Neuronal stem cell (in vitro differentiated cells): Measurements from ENCODE around the gene LAD1.

ENCODE experiments used
- DNase-seq: peaks from one replicate; pipeline ENCODE4 v3.0.0-alpha.2; 2013; ENCODE audit warnings: low spot score
- H2AFZ ChIP-seq: one replicate; pipeline ENCODE4 v1.6.1; 2013; ENCODE audit warnings: mild to moderate bottlenecking, low read length, inconsistent platforms
- H2AK5ac ChIP-seq: 2 replicates; pipeline ENCODE4 v1.6.1; 2013; ENCODE audit warnings: low read depth, mild to moderate bottlenecking, inconsistent platforms, low read length, moderate library complexity, mixed read lengths
- H2BK120ac ChIP-seq: 2 replicates; pipeline ENCODE4 v1.6.1; 2013; ENCODE audit warnings: low read depth, mild to moderate bottlenecking, inconsistent platforms, low read length, moderate library complexity, mixed read lengths
- H2BK12ac ChIP-seq: one replicate; pipeline ENCODE4 v1.6.1; 2013; ENCODE audit warnings: low read length, inconsistent platforms
- H2BK15ac ChIP-seq: 2 replicates; pipeline ENCODE4 v1.6.1; 2013; ENCODE audit warnings: mild to moderate bottlenecking, low read length, inconsistent platforms, mixed read lengths
- H2BK5ac ChIP-seq: one replicate; pipeline ENCODE4 v1.6.1; 2013; ENCODE audit warnings: inconsistent platforms, mild to moderate bottlenecking, low read length, moderate library complexity
- H3K14ac ChIP-seq: one replicate; pipeline ENCODE4 v1.6.1; 2013; ENCODE audit warnings: low read length, inconsistent platforms
- H3K18ac ChIP-seq: 2 replicates; pipeline ENCODE4 v1.6.1; 2013; ENCODE audit warnings: low read length, inconsistent platforms
- H3K23ac ChIP-seq: 2 replicates; pipeline ENCODE4 v1.6.1; 2013; ENCODE audit warnings: low read depth, mild to moderate bottlenecking, mixed read lengths, low read length, inconsistent platforms; ENCODE audit not compliant: poor library complexity
- H3K27ac ChIP-seq: replicated peaks from 3 replicates; pipeline ENCODE4 v1.5.1; 2013; ENCODE audit warnings: low read length, inconsistent platforms
- H3K27me3 ChIP-seq, 3 experiments: 2 replicates each; pipeline ENCODE4 v1.6.1; 2013; ENCODE audit warnings: low read length in 3 of 3, mild to moderate bottlenecking in 2 of 3, inconsistent platforms in 1 of 3, low read depth in 1 of 3, mixed read lengths in 1 of 3, moderate library complexity in 1 of 3; ENCODE audit not compliant: control insufficient read depth in 3 of 3, insufficient read depth in 3 of 3
- H3K36me3 ChIP-seq, 2 donors: replicated peaks in 1 of 2; 2 replicates each; pipeline ENCODE4 v1.6.1; 2013; ENCODE audit warnings: low read length in 2 of 2; ENCODE audit not compliant: control insufficient read depth in 2 of 2, insufficient read depth in 2 of 2
- H3K4ac ChIP-seq: 2 replicates; pipeline ENCODE4 v1.6.1; 2013; ENCODE audit warnings: inconsistent platforms, mild to moderate bottlenecking, low read length, moderate library complexity
- H3K4me1 ChIP-seq, 2 donors: 1 replicate in 1 of 2; 2 replicates in 1 of 2; pipeline ENCODE4 v1.6.1; 2013; ENCODE audit warnings: low read length in 2 of 2, low read depth in 1 of 2; ENCODE audit not compliant: control insufficient read depth in 2 of 2, insufficient read depth in 1 of 2
- H3K4me2 ChIP-seq: one replicate; pipeline ENCODE4 v1.6.1; 2013; ENCODE audit warnings: mild to moderate bottlenecking, low read length, inconsistent platforms; ENCODE audit not compliant: insufficient read depth, poor library complexity, severe bottlenecking
- H3K4me3 ChIP-seq, 2 donors: 2 replicates each; pipeline ENCODE4 v1.5.1; 2013; ENCODE audit warnings: low read length in 2 of 2, mild to moderate bottlenecking in 2 of 2, inconsistent platforms in 1 of 2, moderate library complexity in 1 of 2
- H3K79me1 ChIP-seq: one replicate; pipeline ENCODE4 v1.6.1; 2013; ENCODE audit warnings: low read depth, mild to moderate bottlenecking, inconsistent platforms, low read length, moderate library complexity
- H3K9ac ChIP-seq: one replicate; pipeline ENCODE4 v1.6.1; 2013; ENCODE audit warnings: mild to moderate bottlenecking, low read depth, low read length, inconsistent platforms; ENCODE audit not compliant: poor library complexity
- H3K9me3 ChIP-seq, 2 donors: replicated peaks in 1 of 2; 2 replicates each; pipeline versions ENCODE3 to v1.6.1; 2013; ENCODE audit warnings: low read length in 2 of 2, mild to moderate bottlenecking in 2 of 2, inconsistent platforms in 1 of 2, low read depth in 1 of 2, mixed read lengths in 1 of 2, moderate library complexity in 1 of 2; ENCODE audit not compliant: control insufficient read depth in 2 of 2, insufficient read depth in 1 of 2
- H4K8ac ChIP-seq: one replicate; pipeline ENCODE4 v1.6.1; 2013; ENCODE audit warnings: low read depth, mild to moderate bottlenecking, inconsistent platforms, low read length, moderate library complexity
- H4K91ac ChIP-seq: one replicate; pipeline ENCODE4 v1.6.1; 2013; ENCODE audit warnings: low read length, low read depth, mild to moderate bottlenecking, inconsistent platforms; ENCODE audit not compliant: poor library complexity
- WGBS, 2 donors: extraction: QIAGEN DNeasy Blood & Tissue Kit; methylation state at CpG; one replicate each; pipeline ENCODE4 v1.1.7; 2013; ENCODE audit warnings: missing lambda C conversion rate in 2 of 2, mixed read lengths in 1 of 2; ENCODE audit not compliant: insufficient read length in 2 of 2, insufficient replicate concordance in 1 of 2; ENCODE audit errors: extremely low coverage in 2 of 2; 5-methylcytosine and 5-hydroxymethylcytosine counted together

LAD1 gene

GRCh38 chr1:201397675-201398074, 1.4 kb downstream of the LAD1 start:
- no peak overlapping the region for H2BK120ac ChIP-seq
- H3K9me3 ChIP-seq: no peaks in the 10 kb centered on the region
- H3K4me2 ChIP-seq: no peak overlapping the region
- H3K23ac ChIP-seq: no peak overlapping the region
- H2AFZ ChIP-seq: no peak overlapping the region
- H3K36me3 ChIP-seq: no peaks in the 10 kb centered on the region
- DNase-seq: no peak
- no peak overlapping the region for H3K4me3 ChIP-seq
- no peak overlapping the region for H3K9ac ChIP-seq
- H4K91ac ChIP-seq: no peak overlapping the region
- H3K4me1 ChIP-seq: no peaks in the 10 kb centered on the region
- no peaks in the 10 kb centered on the region for H3K79me1 ChIP-seq
- H3K18ac ChIP-seq: no peak overlapping the region
- H3K4ac ChIP-seq: no peak overlapping the region
- H2BK12ac ChIP-seq: no peak overlapping the region
- H2BK15ac ChIP-seq: no peak overlapping the region
- no peak overlapping the region for H2BK5ac ChIP-seq
- peak overlapping the region; percentile 73 for H3K14ac ChIP-seq
- peaks cover 10 to 92% (median 36%) of the 10 kb centered on the region in 3 experiments for H3K27me3 ChIP-seq
- H4K8ac ChIP-seq: no peak overlapping the region
- peak overlapping the region; percentile 67 for H2AK5ac ChIP-seq
- no CpG with 5 or more reads among the region's 2 CpGs for WGBS, 2 donors
- H3K27ac ChIP-seq: no peak overlapping the region

- Histone ChIP-seq H3K4ac (no peak overlapping the region), H4K8ac (no peak overlapping the region), H3K4me1 (no peaks in the 10 kb centered on the region), H3K36me3 (no peaks in the 10 kb centered on the region), H3K9me3 (no peaks in the 10 kb centered on the region), H2BK12ac (no peak overlapping the region), H2AFZ (no peak overlapping the region), H3K4me3 (no peak overlapping the region), H3K23ac (no peak overlapping the region), H3K27me3 (peaks cover 10 to 89% (median 35%) of the 10 kb centered on the region in 3 experiments), H3K79me1 (no peaks in the 10 kb centered on the region), H2BK15ac (peak overlapping the region; percentile 40), H2AK5ac (peak overlapping the region; percentile 35), H2BK120ac (no peak overlapping the region), H3K27ac (no peak overlapping the region), H3K14ac (no peak overlapping the region), H3K18ac (peak overlapping the region; percentile 49), H2BK5ac (no peak overlapping the region), H4K91ac (no peak overlapping the region), H3K4me2 (no peak overlapping the region), H3K9ac (peak overlapping the region; percentile 40)
- DNase-seq: no peak
- WGBS, 2 donors: no CpG with 5 or more reads among the region's 10 CpGs
Observed at GRCh38 chr1:201396861-201397464, 2.2 kb downstream of the LAD1 start.

GRCh38 chr1:201395936-201396335, 3.2 kb downstream of the LAD1 start:
- H3K27me3 ChIP-seq: peaks cover 10 to 85% (median 28%) of the 10 kb centered on the region in 3 experiments
- whole genome bisulfite sequencing, 2 donors: no CpG with 5 or more reads among the region's 4 CpGs

GRCh38 chr1:201394591-201394990, 4.5 kb downstream of the LAD1 start:
- H2BK15ac ChIP-seq: no peak overlapping the region
- no peaks in the 10 kb centered on the region for H3K79me1 ChIP-seq
- H3K27ac ChIP-seq: no peak overlapping the region
- no peak overlapping the region for H3K4ac ChIP-seq
- H2BK12ac ChIP-seq: no peak overlapping the region
- no peak overlapping the region for H2AFZ ChIP-seq
- no peak overlapping the region for H3K9ac ChIP-seq
- H2AK5ac ChIP-seq: no peak overlapping the region
- no peak overlapping the region for H4K8ac ChIP-seq
- H3K4me3 ChIP-seq: no peak overlapping the region
- no peak overlapping the region for H2BK120ac ChIP-seq
- H3K23ac ChIP-seq: no peak overlapping the region
- no peak overlapping the region for H3K14ac ChIP-seq
- no peaks in the 10 kb centered on the region for H3K9me3 ChIP-seq
- H3K27me3 ChIP-seq: peaks cover 5 to 72% (median 15%) of the 10 kb centered on the region in 3 experiments
- H3K4me2 ChIP-seq: no peak overlapping the region
- no peaks in the 10 kb centered on the region for H3K4me1 ChIP-seq
- H3K36me3 ChIP-seq: no peaks in the 10 kb centered on the region
- H4K91ac ChIP-seq: no peak overlapping the region
- no peak overlapping the region for H2BK5ac ChIP-seq
- H3K18ac ChIP-seq: peak overlapping the region; percentile 9
- no CpG with 5 or more reads among the region's 3 CpGs for WGBS, 2 donors
- DNase-seq: no peak

More at GRCh38 chr1:201395936-201396335, 3.2 kb downstream of the LAD1 start:
- H3K4me2 ChIP-seq: no peak overlapping the region
- no peaks in the 10 kb centered on the region for H3K9me3 ChIP-seq
- H2BK5ac ChIP-seq: no peak overlapping the region
- no peak overlapping the region for H3K27ac ChIP-seq
- DNase-seq: no peak
- H2AFZ ChIP-seq: no peak overlapping the region
- no peak overlapping the region for H4K8ac ChIP-seq
- no peaks in the 10 kb centered on the region for H3K4me1 ChIP-seq
- peak overlapping the region; percentile 22 for H4K91ac ChIP-seq
- no peaks in the 10 kb centered on the region for H3K36me3 ChIP-seq
- no peak overlapping the region for H2BK15ac ChIP-seq
- H2BK12ac ChIP-seq: no peak overlapping the region
- H3K23ac ChIP-seq: no peak overlapping the region
- peak overlapping the region; percentile 9 for H3K14ac ChIP-seq
- H3K4me3 ChIP-seq: no peak overlapping the region
- H3K79me1 ChIP-seq: no peaks in the 10 kb centered on the region
- no peak overlapping the region for H2AK5ac ChIP-seq
- H3K18ac ChIP-seq: no peak overlapping the region
- H3K9ac ChIP-seq: no peak overlapping the region
- peak overlapping the region; percentile 30 for H2BK120ac ChIP-seq
- H3K4ac ChIP-seq: no peak overlapping the region
